GM21528 (cell line): ENCODE data around the gene OSBP2.

ENCODE experiments used
- ATAC-seq: cut with Tn5 transposase; IDR thresholded peaks from one replicate; pipeline ENCODE4 v1.9.1; 2021; ENCODE audit warnings: mild to moderate bottlenecking, moderate library complexity; ENCODE audit not compliant: unreplicated experiment, low FRiP score

OSBP2 gene

GRCh38 chr22:30923168-30923900, 228.7 kb downstream of the OSBP2 start:
- no peak for ATAC-seq

DNA sequence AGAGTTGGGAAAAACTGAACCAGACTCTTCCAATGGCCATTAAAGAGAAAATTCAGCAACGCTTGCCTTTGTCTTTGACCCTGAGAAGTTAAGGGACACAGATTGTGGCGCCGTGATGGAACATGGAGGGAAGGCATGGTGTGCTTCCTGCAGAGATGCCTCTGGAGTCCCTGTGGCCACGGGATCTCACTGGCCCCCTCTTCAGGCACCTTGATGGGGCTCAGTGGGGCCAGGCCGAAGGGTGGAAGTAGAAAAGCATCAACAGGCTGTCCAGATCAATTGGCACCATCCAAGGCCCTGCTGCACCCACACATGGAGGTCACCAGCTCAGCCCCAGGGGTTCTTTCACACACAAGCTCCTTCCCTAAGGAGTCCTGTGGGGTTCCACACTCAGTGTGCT, 231.0 kb downstream of the OSBP2 start:
- ATAC-seq, result no peak

- no peak for ATAC-seq
These were observed 232.0 kb downstream of the OSBP2 start for GRCh38 chr22:30926706-30927105.

- ATAC-seq, result no peak
These were observed 233.1 kb downstream of the OSBP2 start for GRCh38 chr22:30927806-30928205.

DNA sequence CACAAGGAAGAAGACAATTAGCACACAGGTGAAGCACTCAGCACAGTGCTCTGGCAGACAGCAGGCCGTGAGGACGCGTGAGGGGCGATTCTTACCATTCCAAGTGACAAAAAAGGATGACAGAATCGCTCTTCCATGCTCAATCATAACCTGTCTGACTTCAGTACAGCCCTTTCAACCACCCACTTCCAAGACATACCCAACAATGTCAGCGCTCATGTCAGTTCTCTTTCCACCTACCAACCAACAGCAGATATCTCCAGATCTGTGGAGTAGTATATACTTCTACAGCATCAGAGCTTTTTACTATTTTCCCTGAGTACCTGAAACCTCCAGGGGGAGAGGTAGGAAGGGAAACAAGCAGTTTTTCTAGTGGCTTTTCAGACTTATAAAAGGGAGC, 233.7 kb downstream of the OSBP2 start:
- no peak for ATAC-seq

GRCh38 chr22:30930228-30930627, 235.6 kb downstream of the OSBP2 start:
- ATAC-seq, result no peak

DNA sequence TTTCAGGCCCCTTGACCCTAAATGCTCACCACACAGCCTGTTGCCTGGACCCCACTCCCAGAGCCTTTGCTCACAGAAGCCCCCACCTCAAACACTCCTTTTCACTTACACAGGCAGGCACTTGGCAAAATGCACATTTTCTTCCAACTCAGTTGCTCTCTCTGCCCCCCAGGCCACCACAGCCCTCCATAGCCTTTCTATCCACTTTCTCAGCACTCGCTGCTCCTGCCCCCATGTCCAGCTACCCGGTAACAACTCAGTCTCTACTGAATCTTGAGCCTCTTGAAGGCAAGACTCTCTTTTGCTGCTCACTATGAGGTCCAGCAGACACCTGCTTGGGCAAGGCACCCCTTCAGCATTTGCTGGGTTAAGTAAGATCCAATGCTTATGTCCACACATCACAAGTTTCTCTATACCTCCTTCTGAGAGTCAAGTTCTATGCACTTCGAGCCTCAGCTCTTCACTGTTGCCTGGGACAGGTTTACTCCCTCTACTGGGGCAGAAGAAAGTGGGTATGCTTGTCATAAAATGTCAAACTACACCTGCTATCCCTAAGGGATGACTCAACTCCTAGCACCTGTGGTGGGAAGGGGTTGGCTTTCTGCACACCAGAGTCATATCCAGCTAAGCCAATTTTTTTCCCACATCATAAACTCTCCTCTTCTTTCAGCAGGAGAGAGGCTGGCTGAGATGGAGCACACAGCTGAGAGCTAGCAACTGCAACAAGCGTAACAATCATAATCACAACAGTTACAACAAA, 237.0 kb downstream of the OSBP2 start:
- ATAC-seq, result no peak

DNA sequence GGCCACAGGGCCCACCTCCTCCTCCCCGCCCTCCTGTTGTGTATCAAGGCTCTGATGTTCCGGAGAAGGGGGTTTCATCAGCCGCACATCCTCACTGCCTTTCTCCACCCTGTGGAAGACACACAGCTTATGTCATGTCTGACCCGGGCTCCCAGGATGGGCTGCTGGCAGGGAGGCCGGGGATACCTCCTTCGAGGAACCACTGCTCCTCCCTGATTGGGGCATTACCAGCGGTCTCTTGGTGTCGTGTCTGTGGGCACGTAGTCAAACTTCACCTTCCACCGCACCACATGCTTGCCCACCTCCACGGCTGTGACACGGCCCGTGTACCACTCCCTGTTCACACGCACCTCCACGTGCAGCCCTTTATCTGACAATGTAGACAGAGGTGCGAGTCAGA, 238.0 kb downstream of the OSBP2 start:
- ATAC-seq, result no peak

- ATAC-seq, result no peak
These were observed 238.8 kb downstream of the OSBP2 start for GRCh38 chr22:30933457-30933856.

DNA sequence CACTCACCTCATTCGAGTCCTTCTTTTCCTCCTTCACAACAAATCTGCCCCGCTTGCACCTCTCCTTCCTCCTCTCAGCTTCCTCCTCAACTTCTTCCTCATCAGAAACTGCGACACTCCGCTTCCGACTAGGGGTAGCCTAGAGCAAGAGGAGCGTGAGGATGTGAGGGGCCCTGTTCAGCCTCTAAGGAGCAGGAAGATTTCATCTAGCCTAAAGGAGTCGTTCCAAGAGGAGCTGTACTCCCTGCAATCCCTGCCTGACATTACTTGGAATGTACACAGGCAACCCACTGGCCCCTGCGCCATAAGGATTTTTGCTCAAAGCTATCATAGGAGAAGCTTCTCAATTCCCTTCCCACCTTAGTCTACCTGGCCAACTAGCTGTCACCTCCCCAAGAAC, 239.4 kb downstream of the OSBP2 start:
- no peak for ATAC-seq

DNA sequence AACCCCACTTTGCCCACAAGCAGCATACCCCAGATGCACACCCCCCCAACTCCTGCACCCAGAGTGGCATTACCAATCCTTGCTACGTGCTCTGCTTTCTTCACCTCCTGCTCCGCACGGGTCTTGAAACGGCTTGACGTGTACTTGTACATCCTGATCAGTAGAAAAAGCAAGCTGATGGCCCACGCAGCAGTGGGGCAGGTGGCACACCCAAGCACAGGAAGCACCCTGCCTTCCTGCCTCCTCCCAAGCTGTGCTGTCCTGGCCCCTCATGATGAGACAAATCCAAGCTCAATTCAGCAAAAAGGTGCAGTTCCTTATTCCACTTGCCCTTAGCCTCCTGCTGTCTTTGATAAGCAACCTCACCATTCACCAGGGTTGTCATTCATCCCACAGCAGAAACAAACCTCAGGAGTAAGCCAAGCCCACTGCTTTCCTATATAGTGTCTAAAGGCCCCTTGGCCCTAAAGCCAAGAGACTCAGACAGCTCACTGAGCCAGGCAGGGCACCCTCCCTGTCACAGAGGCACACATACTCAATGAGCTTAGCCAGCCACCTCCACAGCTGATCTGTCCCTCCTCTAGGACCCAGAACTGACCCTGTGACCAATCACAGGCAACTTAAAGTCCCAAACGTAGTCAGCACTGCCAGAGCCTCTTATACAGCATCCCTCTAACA, 246.2 kb downstream of the OSBP2 start:
- no peak for ATAC-seq

- ATAC-seq, result no peak
These were observed 246.7 kb downstream of the OSBP2 start for GRCh38 chr22:30941363-30941740.

- no peak for ATAC-seq
These were observed 248.7 kb downstream of the OSBP2 start for GRCh38 chr22:30943368-30943767.

DNA sequence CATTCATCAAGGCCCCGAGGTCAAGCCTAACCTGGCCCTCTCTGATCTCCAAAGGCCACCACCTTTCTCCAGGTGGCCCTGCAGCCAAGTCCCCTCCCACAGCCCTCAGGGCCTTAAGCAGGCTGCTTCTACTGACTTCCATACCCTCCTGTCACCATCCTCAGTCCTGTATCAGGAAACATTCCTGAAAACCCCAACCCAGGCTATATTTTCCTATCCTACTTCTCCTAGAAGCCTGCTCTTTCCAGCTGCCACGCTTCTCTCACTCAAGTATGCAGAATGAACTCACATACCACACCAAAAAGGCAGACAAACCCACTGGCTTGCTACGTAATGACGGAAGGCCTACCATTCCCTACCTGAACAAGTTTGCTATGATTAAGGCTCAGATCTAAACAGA, 250.3 kb downstream of the OSBP2 start:
- ATAC-seq, result no peak

DNA sequence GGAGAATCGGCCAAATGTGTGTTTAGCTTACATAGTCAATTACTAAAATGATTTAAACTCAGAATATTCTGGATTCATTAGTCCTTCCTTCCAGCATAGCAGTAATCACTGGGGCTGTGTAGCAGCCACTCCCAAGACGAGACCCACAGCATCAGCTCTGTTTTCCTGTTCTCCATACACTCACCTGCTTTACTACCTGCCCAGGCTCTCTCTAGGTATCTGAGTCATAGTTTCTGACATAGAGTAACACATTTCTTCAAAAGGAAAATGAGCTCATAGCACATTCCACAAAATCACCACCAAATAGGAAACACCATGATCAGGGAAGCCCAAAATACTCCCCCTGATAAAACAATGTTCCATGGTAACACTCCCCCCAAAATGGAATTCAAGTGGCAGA, 251.0 kb downstream of the OSBP2 start:
- no peak for ATAC-seq

- no peak for ATAC-seq
These were observed 251.7 kb downstream of the OSBP2 start for GRCh38 chr22:30946354-30946753.

GRCh38 chr22:30947173-30947815, 252.6 kb downstream of the OSBP2 start:
- no peak for ATAC-seq

DNA sequence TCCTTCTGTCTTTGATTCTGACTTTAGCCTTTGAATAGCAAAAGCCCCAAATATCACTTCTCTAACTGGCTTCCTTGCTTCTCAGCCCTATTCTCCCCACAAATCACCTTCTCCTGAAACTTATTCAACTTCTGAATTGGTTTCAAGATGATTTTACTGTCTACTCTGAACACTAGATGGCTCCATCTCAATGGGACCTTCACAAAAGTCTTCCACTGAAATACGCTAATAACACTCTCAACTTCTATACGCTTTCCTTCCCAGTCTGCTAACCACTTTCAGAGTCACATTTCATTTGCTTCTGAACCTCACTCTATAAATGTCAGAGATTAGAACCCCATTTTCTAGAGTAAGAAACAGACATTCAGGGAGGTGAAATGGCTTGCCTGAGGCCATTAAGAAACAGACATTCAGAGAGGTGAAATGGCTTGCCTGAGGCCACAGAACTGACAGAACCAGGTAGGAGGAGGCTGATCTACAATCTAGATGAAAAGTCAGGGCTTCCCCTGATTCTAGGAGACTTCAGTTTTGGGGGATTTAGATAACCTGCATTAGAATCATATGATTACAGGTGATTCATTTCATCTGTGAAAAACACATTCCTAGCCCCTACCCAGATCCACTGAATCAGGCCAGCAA, 253.3 kb downstream of the OSBP2 start:
- ATAC-seq, result no peak

- no peak for ATAC-seq
These were observed 254.3 kb downstream of the OSBP2 start for GRCh38 chr22:30948930-30949342.

DNA sequence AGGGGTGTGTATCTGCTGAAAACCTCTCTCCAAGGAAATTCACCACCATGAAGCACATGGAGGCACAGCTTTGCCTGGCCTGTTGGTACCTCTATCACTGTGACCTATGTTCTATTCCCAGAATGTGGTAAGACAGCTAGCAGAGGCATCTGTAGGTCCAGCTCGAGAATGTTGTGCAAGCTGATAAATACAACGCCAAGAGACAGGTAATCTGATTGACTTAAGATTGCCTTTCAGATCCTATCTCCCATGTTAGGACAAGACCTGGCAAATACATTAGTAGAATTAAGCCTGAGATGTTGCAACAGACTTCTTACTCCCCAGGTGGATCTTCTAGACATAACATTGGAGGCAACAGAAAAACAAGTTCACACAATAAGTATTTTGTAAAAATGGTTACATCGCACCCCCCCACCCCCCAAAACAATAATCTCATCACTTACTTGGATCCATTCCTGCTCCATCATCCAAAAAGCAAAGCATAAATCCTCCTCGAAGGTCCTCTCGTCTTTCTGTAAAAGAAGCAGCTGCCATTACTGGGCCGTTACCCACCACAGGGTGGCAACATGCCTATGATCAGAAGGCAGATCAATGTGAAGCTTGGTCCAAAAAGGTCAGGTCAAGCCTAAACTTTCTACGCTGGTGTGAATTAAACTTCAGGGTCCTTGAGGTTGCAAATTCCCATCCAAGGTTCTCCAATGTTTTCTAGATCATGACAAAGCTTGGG, 255.4 kb downstream of the OSBP2 start:
- ATAC-seq, result no peak
